SK-N-SH (cell line): Measurements from ENCODE around the gene ELAVL2.

Experiments
- EZH2phosphoT487 ChIP-seq: fragments of 200-600 bp; sonication (generic); IDR thresholded peaks from 2 replicates; pipeline ENCODE4 v1.6.1; 2017; ENCODE audit warnings: low read depth, mixed run types, mild to moderate bottlenecking, antibody characterized with exemption, moderate library complexity, borderline replicate concordance
- TAF1 ChIP-seq: IDR thresholded peaks from 2 replicates; pipeline ENCODE4 v1.6.1; 2012; ENCODE audit warnings: low read depth, mild to moderate bottlenecking, low read length, moderate library complexity, borderline replicate concordance
- TEAD4 ChIP-seq: IDR thresholded peaks from 2 replicates; pipeline ENCODE4 v1.4.0; 2012; ENCODE audit warnings: mild to moderate bottlenecking, borderline replicate concordance; ENCODE audit not compliant: insufficient read depth
- TF ChIP-seq, protein P1 (sequence below): fragments of 200-600 bp; sonication (generic); IDR thresholded peaks from 2 replicates; pipeline ENCODE4 v1.6.1; 2017; ENCODE audit warnings: antibody characterized with exemption, mild to moderate bottlenecking, moderate library complexity

DNA sequence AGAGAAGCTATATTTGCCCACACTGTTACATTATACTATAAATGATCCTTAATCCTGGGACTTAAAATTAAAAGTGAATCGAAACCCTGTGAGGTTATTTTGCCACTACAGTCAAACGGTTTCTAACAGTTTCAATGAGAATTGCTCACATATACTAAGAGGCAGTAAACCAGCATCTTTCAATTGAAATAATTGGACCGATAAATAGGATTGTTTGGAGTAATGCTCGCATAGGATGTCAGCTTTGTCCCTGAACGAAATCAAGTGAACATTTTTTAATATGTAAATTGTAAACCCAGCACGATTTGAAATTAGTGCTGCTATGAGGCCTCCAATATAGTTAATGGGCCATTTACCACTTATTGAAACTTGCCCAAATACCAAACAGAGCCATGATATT lies 60.5 kb downstream of the ELAVL2 start:
- TF ChIP-seq TEAD4 (no peak), EZH2phosphoT487 (no peak), TAF1 (no peak)
- TF ChIP-seq, protein P1, sequence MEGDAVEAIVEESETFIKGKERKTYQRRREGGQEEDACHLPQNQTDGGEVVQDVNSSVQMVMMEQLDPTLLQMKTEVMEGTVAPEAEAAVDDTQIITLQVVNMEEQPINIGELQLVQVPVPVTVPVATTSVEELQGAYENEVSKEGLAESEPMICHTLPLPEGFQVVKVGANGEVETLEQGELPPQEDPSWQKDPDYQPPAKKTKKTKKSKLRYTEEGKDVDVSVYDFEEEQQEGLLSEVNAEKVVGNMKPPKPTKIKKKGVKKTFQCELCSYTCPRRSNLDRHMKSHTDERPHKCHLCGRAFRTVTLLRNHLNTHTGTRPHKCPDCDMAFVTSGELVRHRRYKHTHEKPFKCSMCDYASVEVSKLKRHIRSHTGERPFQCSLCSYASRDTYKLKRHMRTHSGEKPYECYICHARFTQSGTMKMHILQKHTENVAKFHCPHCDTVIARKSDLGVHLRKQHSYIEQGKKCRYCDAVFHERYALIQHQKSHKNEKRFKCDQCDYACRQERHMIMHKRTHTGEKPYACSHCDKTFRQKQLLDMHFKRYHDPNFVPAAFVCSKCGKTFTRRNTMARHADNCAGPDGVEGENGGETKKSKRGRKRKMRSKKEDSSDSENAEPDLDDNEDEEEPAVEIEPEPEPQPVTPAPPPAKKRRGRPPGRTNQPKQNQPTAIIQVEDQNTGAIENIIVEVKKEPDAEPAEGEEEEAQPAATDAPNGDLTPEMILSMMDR, result no peak
